ENCODE results near the gene TEX38.

Gene TEX38

DNA sequence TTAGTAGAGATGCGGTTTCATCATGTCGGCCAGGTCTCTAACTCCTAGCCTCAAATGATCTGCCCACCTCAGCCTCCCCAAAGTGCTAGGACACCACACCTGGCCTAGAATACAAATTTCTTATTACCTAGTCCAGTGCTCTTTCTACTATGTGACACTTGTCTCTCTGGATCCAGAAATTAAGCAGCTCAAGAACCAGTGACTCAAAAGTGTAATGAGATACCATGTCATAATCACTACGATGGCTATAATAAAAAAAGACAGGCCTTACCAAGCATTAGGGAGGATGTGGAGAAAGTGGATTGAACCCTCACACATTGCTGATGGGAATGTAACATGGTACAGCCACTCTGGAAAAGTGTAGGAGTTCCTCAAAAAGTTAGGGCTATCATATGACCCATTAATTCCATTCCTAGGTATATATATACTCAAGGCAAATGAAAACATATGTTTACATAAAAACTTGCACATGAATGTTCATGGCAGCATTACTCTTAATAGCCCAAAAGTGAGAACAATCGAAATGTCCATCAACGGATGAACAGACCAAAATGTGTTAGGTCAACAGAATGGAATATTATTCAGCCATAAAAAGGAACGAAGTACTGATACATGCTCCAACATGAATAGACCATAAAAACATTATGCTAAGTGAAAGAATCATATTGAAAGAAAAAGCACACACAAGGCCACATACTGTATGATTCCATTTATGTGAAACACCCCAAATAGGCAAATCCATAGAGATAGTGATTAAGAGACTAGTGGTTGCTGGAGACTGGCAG is 8.3 kb downstream of the TEX38 start:
- TF ChIP-seq, protein P1, sequence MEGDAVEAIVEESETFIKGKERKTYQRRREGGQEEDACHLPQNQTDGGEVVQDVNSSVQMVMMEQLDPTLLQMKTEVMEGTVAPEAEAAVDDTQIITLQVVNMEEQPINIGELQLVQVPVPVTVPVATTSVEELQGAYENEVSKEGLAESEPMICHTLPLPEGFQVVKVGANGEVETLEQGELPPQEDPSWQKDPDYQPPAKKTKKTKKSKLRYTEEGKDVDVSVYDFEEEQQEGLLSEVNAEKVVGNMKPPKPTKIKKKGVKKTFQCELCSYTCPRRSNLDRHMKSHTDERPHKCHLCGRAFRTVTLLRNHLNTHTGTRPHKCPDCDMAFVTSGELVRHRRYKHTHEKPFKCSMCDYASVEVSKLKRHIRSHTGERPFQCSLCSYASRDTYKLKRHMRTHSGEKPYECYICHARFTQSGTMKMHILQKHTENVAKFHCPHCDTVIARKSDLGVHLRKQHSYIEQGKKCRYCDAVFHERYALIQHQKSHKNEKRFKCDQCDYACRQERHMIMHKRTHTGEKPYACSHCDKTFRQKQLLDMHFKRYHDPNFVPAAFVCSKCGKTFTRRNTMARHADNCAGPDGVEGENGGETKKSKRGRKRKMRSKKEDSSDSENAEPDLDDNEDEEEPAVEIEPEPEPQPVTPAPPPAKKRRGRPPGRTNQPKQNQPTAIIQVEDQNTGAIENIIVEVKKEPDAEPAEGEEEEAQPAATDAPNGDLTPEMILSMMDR (IDR thresholded peaks at IDR 0.05; ENCODE audit: unreplicated experiment in 3 of 3) = no peak

DNA sequence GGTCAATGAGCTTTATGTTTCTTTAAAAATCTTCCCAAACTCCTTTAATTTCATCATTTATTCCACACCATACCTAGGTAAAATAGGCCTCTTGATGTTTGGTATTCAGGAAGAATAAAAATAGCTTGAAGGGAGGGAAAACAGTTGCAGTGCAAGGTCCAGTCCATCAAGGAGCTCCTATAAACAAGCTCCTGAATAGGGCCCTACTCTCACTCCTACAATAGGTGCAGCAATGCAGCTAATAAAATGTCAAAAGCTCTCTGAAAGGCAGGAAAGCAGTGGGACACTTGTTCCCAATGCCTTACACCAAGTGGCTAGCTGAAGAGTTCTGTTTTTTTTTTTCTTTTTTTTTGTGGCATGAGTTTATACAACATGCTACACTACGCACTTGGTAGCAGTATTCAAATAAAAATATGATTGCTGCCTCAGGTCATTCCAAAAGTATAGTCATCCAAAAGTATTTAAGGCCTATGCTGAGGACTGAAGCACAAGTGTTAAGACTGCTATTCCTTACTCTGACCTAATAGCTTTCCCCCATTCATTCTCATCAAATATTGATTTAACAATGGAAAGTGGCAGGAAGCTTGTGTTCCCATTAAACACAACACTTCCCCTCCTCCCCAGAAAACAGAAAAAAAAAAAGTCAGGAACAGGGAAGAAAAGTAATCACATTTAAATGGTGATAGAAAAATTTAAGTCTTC is 9.8 kb downstream of the TEX38 start:
- H3K27me3 Mint-ChIP-seq (ENCODE audit: low read depth) = no peaks in the 10 kb centered on the region
- H3K27ac Mint-ChIP-seq = no peak overlapping the region
- peaks cover 86% of the 10 kb centered on the region for H3K36me3 Mint-ChIP-seq (ENCODE audit: low read depth)
- peaks cover 6% of the 10 kb centered on the region for H3K4me1 Mint-ChIP-seq
- H3K4me3 Mint-ChIP-seq = no peak overlapping the region
- no peaks in the 10 kb centered on the region for H3K9me3 Mint-ChIP-seq
- TF ChIP-seq, protein P1 (IDR thresholded peaks at IDR 0.05; ENCODE audit: unreplicated experiment in 3 of 3) = no peak

More for the DNA sequence above, 8.3 kb downstream of the TEX38 start:
- Mint-ChIP-seq H3K4me3 (no peak overlapping the region), H3K27me3 (ENCODE audit: low read depth) (no peaks in the 10 kb centered on the region), H3K9me3 (no peaks in the 10 kb centered on the region), H3K27ac (no peak overlapping the region), H3K36me3 (ENCODE audit: low read depth) (peaks cover 82% of the 10 kb centered on the region), H3K4me1 (no peaks in the 10 kb centered on the region)

DNA sequence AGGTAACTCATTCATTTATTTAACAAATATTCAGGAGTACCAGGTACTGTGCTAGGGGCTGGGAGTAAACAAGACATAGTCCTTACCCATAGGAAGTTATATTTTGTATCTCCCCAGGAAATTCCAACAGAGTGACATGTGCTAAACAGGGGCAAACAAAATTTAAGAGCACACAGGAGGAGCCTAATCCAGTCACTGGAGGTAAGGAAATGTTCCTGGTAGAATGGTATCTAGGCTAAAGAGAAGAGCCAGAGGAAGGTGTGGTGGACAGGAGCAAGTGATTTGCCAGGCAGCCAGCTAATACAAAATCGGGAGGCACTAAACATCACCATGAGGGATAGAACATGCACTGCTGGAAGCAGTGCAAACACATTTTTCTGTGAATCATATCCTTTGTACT is 10.4 kb downstream of the TEX38 start:
- H3K4me3 Mint-ChIP-seq = no peak overlapping the region
- H3K27me3 Mint-ChIP-seq (ENCODE audit: low read depth) = no peaks in the 10 kb centered on the region
- peaks cover 12% of the 10 kb centered on the region for H3K4me1 Mint-ChIP-seq
- peaks cover 84% of the 10 kb centered on the region for H3K36me3 Mint-ChIP-seq (ENCODE audit: low read depth)
- TF ChIP-seq, protein P1 (IDR thresholded peaks at IDR 0.05; ENCODE audit: unreplicated experiment in 3 of 3) = no peak
- H3K9me3 Mint-ChIP-seq = no peaks in the 10 kb centered on the region
- H3K27ac Mint-ChIP-seq = no peak overlapping the region

DNA sequence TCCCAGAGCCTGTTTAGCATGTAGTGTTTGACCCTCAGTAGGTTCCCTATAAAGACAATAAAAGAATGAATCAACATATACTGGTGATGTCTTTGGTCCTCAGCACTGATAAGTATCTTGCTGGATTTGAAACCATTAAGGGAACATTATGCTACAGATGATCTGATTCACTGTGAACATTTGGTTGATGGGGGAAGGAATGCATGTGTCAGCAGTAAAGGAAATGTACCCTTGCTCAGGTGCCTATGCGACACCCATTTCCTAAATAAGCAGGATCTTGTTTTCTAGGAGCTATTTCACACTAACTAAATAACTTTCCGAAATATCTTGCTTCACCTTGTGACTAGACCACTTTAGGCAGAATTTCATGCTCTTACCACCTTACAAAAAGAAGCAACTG is 13.0 kb downstream of the TEX38 start:
- Mint-ChIP-seq H3K9me3 (no peaks in the 10 kb centered on the region), H3K36me3 (ENCODE audit: low read depth) (peaks cover 78% of the 10 kb centered on the region), H3K4me3 (no peak overlapping the region), H3K27me3 (ENCODE audit: low read depth) (no peaks in the 10 kb centered on the region), H3K27ac (no peak overlapping the region), H3K4me1 (peaks cover 38% of the 10 kb centered on the region)
- TF ChIP-seq, protein P1 (IDR thresholded peaks at IDR 0.05; ENCODE audit: unreplicated experiment in 3 of 3) = no peak

DNA sequence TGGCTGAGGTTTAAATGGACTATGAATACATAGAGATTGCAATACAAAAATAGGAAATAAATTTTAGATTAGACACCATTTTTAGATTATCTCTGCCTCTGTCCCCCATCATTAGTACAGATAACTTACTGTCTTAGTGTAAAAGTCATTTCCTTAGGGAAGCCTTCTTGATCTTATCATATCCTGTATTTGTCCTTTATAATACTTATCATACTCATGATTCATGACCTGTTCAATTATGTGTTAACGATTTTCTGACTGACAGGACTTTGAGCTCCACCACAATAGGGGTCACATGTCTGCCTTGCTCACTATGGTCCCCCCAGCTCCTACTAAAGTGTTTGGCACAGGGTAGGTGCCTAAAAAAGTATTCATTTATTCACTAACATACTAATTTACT is 14.6 kb downstream of the TEX38 start:
- Mint-ChIP-seq H3K36me3 (ENCODE audit: low read depth) (peaks cover 73% of the 10 kb centered on the region), H3K4me3 (no peak overlapping the region), H3K9me3 (no peaks in the 10 kb centered on the region), H3K4me1 (peaks cover 52% of the 10 kb centered on the region), H3K27me3 (ENCODE audit: low read depth) (no peaks in the 10 kb centered on the region), H3K27ac (peak overlapping the region; percentile 31 to 52 (median 35))
- TF ChIP-seq, protein P1 (IDR thresholded peaks at IDR 0.05; ENCODE audit: unreplicated experiment in 3 of 3) = no peak
